RWPE2 (cell line): Measurements from ENCODE around the gene NOP53.
"Not testable (repeated sequence)": the region's sequence is repeated elsewhere in the genome, so short reads cannot be mapped to it uniquely, and the experiment has no call there.

Experiments used
- ATAC-seq: fragments of 200-7000 bp; cut with Tn5 transposase; 3 replicates; pipeline ENCODE4 v1.9.1; 2021; ENCODE audit warnings: low read depth
- DNase-seq: peaks from one replicate; pipeline ENCODE4 v3.0.0-alpha.2; 2020; ENCODE audit warnings: low spot score
- H3K27ac ChIP-seq: fragments of 450-650 bp; 2 replicates; pipeline ENCODE4 v1.5.1; 2017; ENCODE audit warnings: mild to moderate bottlenecking; ENCODE audit not compliant: poor library complexity, severe bottlenecking
- H3K27me3 ChIP-seq: fragments of 250-450 bp; sonication (Bioruptor Pico); 2 replicates; pipeline ENCODE4 v1.5.1; 2021; ENCODE audit warnings: mild to moderate bottlenecking, moderate library complexity; ENCODE audit not compliant: insufficient read depth, poor library complexity, severe bottlenecking
- H3K36me3 ChIP-seq: fragments of 250-450 bp; sonication (Bioruptor Pico); 2 replicates; pipeline ENCODE4 v1.5.1; 2020; ENCODE audit warnings: low read depth, mild to moderate bottlenecking, moderate library complexity
- H3K4me1 ChIP-seq: fragments of 250-450 bp; sonication (Bioruptor Pico); 2 replicates; pipeline ENCODE4 v1.5.1; 2021; ENCODE audit warnings: mild to moderate bottlenecking, moderate library complexity; ENCODE audit not compliant: insufficient read depth, poor library complexity, severe bottlenecking
- H3K4me3 ChIP-seq: fragments of 250-450 bp; sonication (Bioruptor Pico); 2 replicates; pipeline ENCODE4 v1.5.1; 2021; ENCODE audit warnings: mild to moderate bottlenecking, moderate library complexity; ENCODE audit not compliant: severe bottlenecking
- H3K9me3 ChIP-seq: fragments of 250-450 bp; sonication (Bioruptor Pico); 2 replicates; pipeline ENCODE4 v1.5.1; 2021; ENCODE audit warnings: mild to moderate bottlenecking, moderate library complexity; ENCODE audit not compliant: severe bottlenecking
- CTCF ChIP-seq: fragments of 450-650 bp; IDR thresholded peaks from one replicate; pipeline ENCODE4 v1.5.1; 2017; ENCODE audit warnings: mild to moderate bottlenecking, moderate library complexity; ENCODE audit not compliant: poor library complexity, severe bottlenecking

The NOP53 gene

GRCh38 chr19:47767349-47767748, 22.0 kb downstream of the NOP53 start:
- H3K27ac ChIP-seq, result no peak overlapping the region
- no peaks in the 10 kb centered on the region for H3K4me1 ChIP-seq
- H3K36me3 ChIP-seq, result no peaks in the 10 kb centered on the region
- no peak for ATAC-seq
- H3K9me3 ChIP-seq, result no peaks in the 10 kb centered on the region
- no peak for TF ChIP-seq CTCF
- no peak overlapping the region for H3K4me3 ChIP-seq
- no peaks in the 10 kb centered on the region for H3K27me3 ChIP-seq
- DNase-seq, result no peak

DNA sequence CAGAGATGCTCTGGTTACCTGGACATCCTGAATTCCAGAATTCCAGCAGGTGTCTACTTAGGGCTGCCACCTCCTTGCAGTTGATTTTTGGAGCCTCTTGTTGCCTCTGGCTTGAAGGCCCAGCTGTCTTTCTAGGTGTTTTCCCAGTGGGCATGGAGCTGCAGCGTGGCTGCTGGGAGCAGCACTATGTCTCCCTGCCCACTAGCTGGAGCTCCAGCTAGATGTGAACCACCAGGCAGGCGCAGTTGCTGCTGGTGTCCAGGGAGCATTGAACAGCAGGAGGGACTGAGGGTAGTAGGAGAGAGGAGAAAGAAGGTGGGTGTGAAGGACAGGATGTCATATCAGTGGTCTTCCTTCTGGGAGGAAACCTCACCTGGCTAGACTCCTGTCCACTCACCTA, 23.3 kb downstream of the NOP53 start:
- DNase-seq (no peak), ATAC-seq (no peak)
- Histone ChIP-seq H3K4me1 (no peaks in the 10 kb centered on the region), H3K27me3 (no peaks in the 10 kb centered on the region), H3K27ac (no peak overlapping the region), H3K36me3 (no peaks in the 10 kb centered on the region), H3K9me3 (no peaks in the 10 kb centered on the region), H3K4me3 (no peak overlapping the region)
- TF ChIP-seq CTCF, result no peak

GRCh38 chr19:47769534-47769933, 24.2 kb downstream of the NOP53 start:
- DNase-seq, result no peak
- TF ChIP-seq CTCF, result no peak

GRCh38 chr19:47771291-47771690, 25.9 kb downstream of the NOP53 start:
- ATAC-seq, H3K4me1 ChIP-seq, H3K27me3 ChIP-seq, H3K36me3 ChIP-seq, DNase-seq, H3K9me3 ChIP-seq, H3K27ac ChIP-seq, H3K4me3 ChIP-seq: not testable (repeated sequence)

More at GRCh38 chr19:47769534-47769933, 24.2 kb downstream of the NOP53 start:
- Histone ChIP-seq H3K27me3 (no peaks in the 10 kb centered on the region), H3K4me3 (no peak overlapping the region), H3K27ac (no peak overlapping the region), H3K36me3 (no peaks in the 10 kb centered on the region), H3K4me1 (no peaks in the 10 kb centered on the region), H3K9me3 (no peaks in the 10 kb centered on the region)
- ATAC-seq, result no peak

DNA sequence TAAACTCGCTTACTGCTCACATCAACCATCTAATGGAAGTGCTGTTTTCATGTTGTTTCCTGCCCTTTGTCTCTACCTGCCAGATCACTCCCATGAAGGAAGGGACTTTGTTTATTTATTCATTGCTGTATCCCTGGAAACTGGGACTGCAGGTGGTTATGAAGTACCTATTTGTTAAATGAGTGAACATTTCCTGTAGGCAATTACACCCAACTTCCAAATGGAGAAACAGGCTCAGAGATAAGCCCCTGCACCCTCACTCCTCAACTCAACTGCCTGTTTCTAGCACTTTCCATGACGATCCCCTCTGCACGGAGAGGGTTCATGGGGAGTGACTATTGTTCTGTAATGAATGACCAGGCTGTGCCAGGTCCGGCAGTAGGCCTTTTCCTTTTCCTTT, 31.2 kb downstream of the NOP53 start:
- TF ChIP-seq CTCF, result no peak

DNA sequence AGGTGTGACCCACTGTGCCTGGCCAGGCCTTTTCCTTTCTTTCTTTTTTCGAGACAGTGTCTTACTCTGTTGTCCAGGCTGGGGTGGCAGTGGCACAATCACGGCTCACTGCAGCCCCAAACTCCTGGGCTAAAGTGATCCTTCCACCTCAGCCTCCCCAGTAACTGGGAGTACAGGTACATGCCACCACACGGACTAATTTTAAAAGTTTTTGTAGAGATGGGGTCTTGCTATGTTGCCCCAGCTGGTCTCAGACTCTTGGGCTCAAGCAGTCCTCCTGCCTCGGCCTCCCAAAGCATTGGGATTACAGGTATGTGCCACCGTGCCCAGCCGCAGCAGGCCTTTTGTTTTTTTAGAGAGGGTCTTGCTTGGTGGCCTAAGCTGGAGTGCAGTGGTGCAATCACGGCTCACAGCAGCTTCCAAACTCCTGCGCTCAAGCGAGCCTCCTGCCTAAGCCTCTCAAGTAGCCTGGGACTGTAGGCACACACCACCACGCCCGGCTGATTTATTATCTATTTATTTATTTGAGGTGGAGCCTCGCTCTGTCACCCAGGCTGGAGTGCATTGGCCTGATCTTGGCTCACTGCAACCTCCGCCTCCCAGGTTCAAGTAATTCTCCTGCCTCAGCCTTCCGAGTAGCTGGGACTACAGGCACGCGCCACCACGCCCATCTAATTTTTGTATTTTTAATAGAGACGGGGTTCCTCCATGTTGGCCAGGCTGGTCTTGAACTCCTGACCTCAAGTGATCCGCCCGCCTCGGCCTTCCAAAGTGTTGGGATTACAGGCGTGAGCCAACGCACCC, 32.1 kb downstream of the NOP53 start:
- DNase-seq, H3K9me3 ChIP-seq, ATAC-seq, H3K27me3 ChIP-seq: not testable (repeated sequence)
- H3K4me3 ChIP-seq, result peak overlapping the region; percentile 69
- peaks cover 22% of the 10 kb centered on the region for H3K36me3 ChIP-seq
- H3K27ac ChIP-seq, result peak overlapping the region; percentile 57
- peaks cover 11% of the 10 kb centered on the region for H3K4me1 ChIP-seq

More for the DNA sequence above, 31.2 kb downstream of the NOP53 start:
- DNase-seq (no peak), ATAC-seq (peak; percentile 64)
- Histone ChIP-seq H3K27me3 (no peaks in the 10 kb centered on the region), H3K9me3 (no peaks in the 10 kb centered on the region), H3K4me1 (peaks cover 11% of the 10 kb centered on the region), H3K4me3 (no peak overlapping the region), H3K36me3 (peaks cover 15% of the 10 kb centered on the region), H3K27ac (peak overlapping the region; percentile 57)
